NAMALWA (cell line): ENCODE data around the gene SRSF6.
"Not testable (repeated sequence)": the region's sequence is repeated elsewhere in the genome, so short reads cannot be mapped to it uniquely, and the experiment has no call there.

Experiments
- DNase-seq: peaks from one replicate; pipeline ENCODE4 v3.0.0-alpha.2; 2015; ENCODE audit warnings: low spot score

Gene SRSF6

DNA sequence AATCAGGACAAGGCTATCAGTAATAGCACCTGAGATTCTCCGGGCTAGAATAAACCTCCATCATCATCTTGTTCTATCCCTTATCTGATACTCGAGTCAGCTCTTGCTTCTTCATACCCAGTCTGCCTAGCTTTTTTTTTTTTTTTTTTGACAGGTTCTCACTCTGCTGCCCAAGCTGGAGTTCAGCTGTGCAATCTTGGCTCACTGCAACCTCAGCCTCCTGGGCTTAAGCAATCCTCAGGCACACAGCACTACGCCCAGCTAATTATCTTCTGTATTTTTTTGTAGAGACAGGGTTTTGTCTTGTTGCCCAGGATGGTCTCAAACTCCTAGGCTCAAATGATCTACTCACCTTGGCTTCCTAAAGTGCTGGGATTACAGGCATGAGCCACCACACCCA, 19.5 kb downstream of the SRSF6 start:
- no peak for DNase-seq

DNA sequence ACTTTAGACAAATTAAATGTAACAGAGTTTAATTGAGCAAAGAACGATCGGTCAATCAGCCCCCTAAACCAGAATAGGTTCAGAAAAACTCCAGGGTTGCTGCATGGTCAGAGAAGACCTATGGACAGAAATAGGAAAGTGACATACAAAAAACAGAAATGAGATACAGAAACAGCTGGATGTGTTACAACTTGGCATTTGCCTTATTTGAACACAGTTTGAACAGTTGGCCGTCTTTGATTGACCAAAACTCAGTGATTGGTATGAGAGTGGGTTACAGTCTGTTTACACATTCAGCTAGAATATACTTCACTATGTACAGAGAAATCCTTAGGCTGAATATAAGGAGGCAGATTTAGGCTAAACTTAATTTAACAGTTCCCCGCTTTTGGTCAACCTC, 19.9 kb downstream of the SRSF6 start:
- no peak for DNase-seq

- no peak for DNase-seq
Observed at GRCh38 chr20:43490038-43490437, 32.3 kb downstream of the SRSF6 start.

DNA sequence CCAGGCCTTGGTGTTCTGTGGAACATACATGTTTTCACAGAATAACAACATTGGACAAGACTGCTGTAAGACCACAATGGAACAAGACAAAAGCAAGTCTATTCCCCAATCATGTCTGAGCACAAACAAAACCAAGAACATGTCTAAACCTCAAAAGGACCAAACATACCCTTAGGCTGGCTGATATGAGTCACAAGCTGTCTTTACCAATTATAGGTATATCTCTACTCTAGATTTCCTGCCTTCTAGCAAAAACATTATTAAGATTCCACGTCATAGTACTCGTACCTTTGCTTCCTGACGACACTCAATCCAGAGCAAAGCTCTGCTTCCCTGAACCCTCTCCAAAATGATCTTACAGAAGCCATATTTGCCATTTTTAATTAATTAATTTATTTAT, 34.4 kb downstream of the SRSF6 start:
- DNase-seq: no peak

DNA sequence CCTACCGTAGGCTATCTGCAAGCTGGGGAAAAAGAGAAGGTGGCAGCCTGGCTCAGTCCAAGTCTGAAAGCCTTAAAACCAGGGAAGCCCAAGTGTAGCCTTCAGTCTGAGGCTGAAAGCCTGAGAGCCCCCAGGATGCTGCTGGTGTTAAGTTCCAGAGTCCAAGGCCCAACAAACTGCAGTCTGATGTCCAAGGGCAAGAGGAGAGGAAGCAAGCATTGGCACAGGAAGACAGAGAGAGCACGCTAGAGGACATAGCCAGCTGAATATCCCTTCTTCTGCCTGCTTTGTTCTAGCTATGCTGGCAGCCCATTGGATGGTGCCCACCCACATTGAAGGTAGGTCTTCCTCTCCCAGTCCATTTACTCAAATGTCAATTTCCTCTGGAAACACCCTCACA, 37.7 kb downstream of the SRSF6 start:
- no peak for DNase-seq

- not testable (repeated sequence) for DNase-seq
Observed at GRCh38 chr20:43502021-43502420, 44.3 kb downstream of the SRSF6 start.

DNA sequence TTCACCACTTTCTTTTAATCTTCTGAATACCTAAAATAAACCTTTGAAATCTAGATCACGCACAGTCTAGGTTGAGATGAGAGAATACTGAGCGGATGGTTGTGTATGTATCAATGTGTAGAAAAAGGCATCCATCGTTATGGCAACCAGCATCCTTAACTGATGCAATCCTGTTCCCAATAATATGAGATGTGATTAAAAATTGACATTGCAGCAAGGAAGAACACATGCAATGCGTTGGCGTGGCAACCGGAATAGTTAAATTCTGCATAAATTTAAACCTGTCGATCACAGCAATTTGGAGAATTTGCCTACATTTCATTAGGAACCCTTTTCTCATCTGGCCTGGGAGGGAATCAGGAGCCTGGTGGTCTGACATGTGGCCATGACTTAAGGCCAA, 48.5 kb downstream of the SRSF6 start:
- DNase-seq: no peak

DNA sequence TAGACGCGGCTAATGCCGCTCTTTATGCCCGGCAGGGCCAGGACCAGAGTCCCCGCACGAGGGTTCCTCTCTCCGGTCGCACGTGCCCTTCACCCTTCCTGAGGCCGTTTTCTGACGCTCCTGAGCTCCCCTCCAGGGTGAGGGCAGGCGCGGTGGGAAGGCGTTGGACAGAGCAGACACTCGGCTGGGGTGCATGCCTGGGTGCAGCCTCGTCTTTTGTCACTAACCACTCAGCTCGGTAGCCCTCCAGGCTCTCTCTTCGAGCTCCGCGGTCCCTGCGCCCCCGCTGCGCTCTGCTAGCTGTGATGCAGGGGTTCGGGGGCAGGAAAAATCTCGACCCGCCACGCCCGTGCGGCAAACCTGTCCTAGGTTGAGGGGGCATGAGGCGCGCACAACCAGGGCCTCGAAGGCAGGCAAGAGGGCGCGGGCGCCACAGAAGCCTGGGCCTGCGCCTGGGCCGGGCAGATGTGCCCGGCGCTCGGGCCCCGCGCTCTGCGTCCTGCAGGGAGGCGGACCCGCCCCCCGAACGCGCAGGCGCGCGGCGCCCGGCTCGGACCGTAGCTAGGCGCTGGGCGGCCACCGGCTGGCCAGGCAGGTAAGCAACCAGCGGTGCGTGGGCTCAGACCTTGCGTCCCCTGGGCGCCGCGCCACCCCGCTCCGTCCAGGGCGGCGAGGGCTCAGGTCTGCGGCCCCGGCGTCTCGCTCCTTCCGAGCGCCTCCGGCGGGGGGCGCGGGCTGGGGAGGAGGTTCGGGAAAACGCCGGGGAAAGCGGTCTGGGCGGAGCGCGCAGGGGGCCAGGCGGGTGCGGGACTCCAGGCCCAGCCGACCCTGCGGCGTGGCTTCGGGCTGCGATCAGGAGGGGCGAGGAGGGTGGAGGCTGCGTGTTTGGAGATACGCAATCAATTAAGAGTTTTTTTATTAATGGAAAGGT, 49.7 kb downstream of the SRSF6 start, which contains the start of gene L3MBTL1:
TSS of gene L3MBTL1 (plus strand) at position 548 of the 931 bp plus-strand sequence. CDS start 5,807 bp downstream, outside the sequence.
- DNase-seq: no peak

DNA sequence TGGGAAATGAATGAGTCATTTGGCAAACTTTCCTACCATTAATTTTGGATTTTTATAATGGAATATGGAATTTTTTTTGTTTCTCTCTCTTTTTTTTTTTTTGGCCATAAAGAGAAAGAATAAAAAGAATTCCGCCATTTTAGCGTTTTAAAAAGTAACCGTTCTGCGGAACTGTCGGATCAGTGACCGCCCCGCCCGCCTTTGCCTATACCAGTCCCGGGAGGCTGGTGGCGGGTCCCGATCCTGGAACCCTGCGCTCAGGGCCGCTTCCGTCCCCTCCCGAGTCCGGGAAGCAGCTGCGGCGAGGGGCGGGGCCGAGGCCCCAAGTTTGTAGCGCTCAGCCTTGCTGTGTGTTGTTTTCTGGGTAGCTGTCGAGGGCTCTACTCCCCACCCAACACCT, 50.4 kb downstream of the SRSF6 start:
- no peak for DNase-seq

DNA sequence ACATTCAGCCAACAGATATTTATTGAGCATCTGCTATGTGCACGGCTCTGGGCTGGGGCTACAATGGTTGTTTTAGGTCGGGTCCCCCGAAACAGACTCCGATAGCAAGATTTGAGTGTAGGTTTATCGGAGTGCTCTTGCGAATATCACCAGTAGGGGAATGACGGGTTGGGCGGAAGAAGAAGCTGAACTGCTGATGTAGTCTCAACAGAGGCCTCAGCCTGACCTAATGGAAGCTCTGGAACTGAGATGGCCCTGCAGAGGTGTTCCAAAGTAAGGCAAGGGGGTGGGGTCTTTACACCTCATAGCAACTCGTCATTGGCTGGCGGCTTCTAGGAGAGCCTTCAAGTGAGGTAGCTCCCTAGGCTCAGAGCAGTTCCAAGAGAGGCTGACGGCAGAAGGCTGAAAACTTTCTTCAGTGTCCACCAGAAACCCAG, 50.9 kb downstream of the SRSF6 start:
- DNase-seq: no peak

- DNase-seq: no peak
Observed at GRCh38 chr20:43511879-43512278, 54.2 kb downstream of the SRSF6 start.

- DNase-seq: no peak
Observed at GRCh38 chr20:43513372-43513930, 55.8 kb downstream of the SRSF6 start.
